Sigmoid colon (tissue), 7 donors: ENCODE data around the gene PGS1. TPM values are rescaled to one million over a fixed set of nuclear protein-coding genes. Genes with fewer than 3 reads are reported as not detected.

Experiments
- DNase-seq: peaks from one replicate; pipeline ENCODE4 v3.0.0-alpha.2; 2019
- H3K27ac ChIP-seq, 4 donors: fragments of 200-600 bp; sonication (generic); one replicate each; pipeline ENCODE4 v1.5.1; 2016 to 2019; ENCODE audit warnings: mild to moderate bottlenecking in 1 of 4
- H3K27me3 ChIP-seq, 3 donors: fragments of 200-600 bp; sonication (generic); one replicate each; pipeline ENCODE4 v1.5.1; 2019; ENCODE audit warnings: mild to moderate bottlenecking in 1 of 3
- H3K36me3 ChIP-seq, 4 donors: fragments of 200-600 bp; sonication (generic); one replicate each; pipeline ENCODE4 v1.5.1; 2016 to 2019
- H3K4me1 ChIP-seq, 4 donors: fragments of 200-600 bp; sonication (generic); one replicate each; pipeline ENCODE4 v1.5.1; 2017 to 2019
- H3K4me3 ChIP-seq, 4 donors: fragments of 200-600 bp; sonication (generic); one replicate each; pipeline ENCODE4 v1.5.1; 2017 to 2019; ENCODE audit warnings: mild to moderate bottlenecking in 2 of 4, moderate library complexity in 1 of 4
- H3K9me3 ChIP-seq, 4 donors: fragments of 200-600 bp in 3 of 4; sonication (generic) in 3 of 4; one replicate each; pipeline versions ENCODE4 v1.5.1 to v1.6.1; 2013 to 2019
- EP300 ChIP-seq, 4 donors: sonication (generic); formaldehyde crosslinking; IDR thresholded peaks; one replicate each; pipeline ENCODE4 v1.6.1; 2017; ENCODE audit warnings: antibody characterized with exemption in 4 of 4
- POLR2A ChIP-seq, 2 donors: fragments of 450-650 bp; IDR thresholded peaks; one replicate each; pipeline ENCODE4 v1.6.1; 2016; ENCODE audit warnings: antibody characterized with exemption in 2 of 2, mild to moderate bottlenecking in 2 of 2, moderate library complexity in 2 of 2
- POLR2AphosphoS5 ChIP-seq, 4 donors: sonication (generic); formaldehyde crosslinking; IDR thresholded peaks; one replicate each; pipeline ENCODE4 v1.6.1; 2017; ENCODE audit warnings: antibody characterized with exemption in 4 of 4
- WGBS, 2 donors: extraction: QIAGEN DNeasy Blood & Tissue Kit; methylation state at CpG; one replicate each; pipeline ENCODE4 v1.1.7; 2013; 5-methylcytosine and 5-hydroxymethylcytosine counted together
- intact Hi-C: fragments of 100-400 bp; cut with DNase I; formaldehyde crosslinking; loops from one replicate; pipeline ENCODE4 v1.15.1; 2023
- polyA plus RNA-seq, 3 donors: library from polyadenylated mRNA; stranded (reverse); fragments of 200-250 nt; gene quantifications; one replicate each; pipeline ENCODE4 v1.2.3, GENCODE V29; 2013
- total RNA-seq, 4 donors: library from RNA; depleted of rRNA; stranded (reverse); fragments of >200 nt; gene quantifications; one replicate each; pipeline ENCODE4 v1.1.0, GENCODE V29; 2016
- TF ChIP-seq, protein P1 (sequence below), 4 experiments: fragments of 450-650 bp in 3 of 4; fragments of 200-600 bp in 1 of 4; IDR thresholded peaks; one replicate each; pipeline ENCODE4 v1.5.1; 2016 to 2019; ENCODE audit warnings: antibody characterized with exemption in 4 of 4, mild to moderate bottlenecking in 3 of 4, moderate library complexity in 2 of 4
- donor health status: healthy with polysubstance abuse.
- donor health status: Bipolar disorder and iron deficiency.
- donor health status: healthy.

The PGS1 gene
- total and polyA plus RNA-seq, 7 donors = 9.9 to 36.9 (median 28.6) TPM

DNA sequence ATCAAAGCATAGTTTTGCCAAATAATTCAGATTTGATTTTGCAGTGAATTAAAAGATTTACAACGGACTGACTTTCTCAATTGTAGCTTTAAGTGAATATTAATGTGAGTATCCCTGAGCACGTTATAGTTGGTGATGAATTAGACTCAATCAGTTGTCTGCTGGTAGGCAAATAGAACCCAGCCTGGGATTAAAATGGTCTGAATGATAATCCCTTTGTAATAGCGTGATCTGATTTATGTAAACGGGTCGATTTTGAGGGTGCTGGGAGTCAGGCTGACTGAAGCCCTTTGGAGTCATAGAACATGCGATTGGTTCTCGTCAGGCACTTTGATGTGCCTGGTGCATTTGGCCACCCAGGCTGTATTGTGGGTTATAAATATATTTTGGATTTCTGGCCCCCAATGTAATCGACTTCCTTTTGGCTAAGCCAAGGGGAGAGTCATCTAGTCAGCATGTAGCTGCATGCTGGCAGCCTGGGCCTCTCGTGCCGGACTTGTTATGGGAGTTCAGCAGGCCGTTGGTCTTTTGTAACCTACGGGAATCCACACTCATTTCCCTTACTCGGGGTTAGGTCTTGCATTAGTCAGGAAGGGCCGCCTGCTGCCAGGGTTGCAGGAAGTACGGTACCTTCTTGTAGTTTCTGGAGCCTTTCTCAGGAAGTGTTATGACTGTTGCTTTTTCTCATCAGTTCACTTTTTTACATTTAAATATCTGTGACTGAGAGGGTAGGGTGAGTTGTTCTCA is 5.4 kb downstream of the PGS1 start:
- H3K4me3 ChIP-seq = no peak overlapping the region
- peak overlapping the region; percentile 52 to 77 (median 70) for H3K27ac ChIP-seq
- TF ChIP-seq EP300 (IDR thresholded peaks at IDR 0.05) (peak in 3 of 4 donors; percentile 51 to 90 (median 72)), POLR2A (IDR thresholded peaks at IDR 0.05) (no peak), POLR2AphosphoS5 (IDR thresholded peaks at IDR 0.05) (peak; percentile 40 to 91 (median 51))
- TF ChIP-seq, protein P1, sequence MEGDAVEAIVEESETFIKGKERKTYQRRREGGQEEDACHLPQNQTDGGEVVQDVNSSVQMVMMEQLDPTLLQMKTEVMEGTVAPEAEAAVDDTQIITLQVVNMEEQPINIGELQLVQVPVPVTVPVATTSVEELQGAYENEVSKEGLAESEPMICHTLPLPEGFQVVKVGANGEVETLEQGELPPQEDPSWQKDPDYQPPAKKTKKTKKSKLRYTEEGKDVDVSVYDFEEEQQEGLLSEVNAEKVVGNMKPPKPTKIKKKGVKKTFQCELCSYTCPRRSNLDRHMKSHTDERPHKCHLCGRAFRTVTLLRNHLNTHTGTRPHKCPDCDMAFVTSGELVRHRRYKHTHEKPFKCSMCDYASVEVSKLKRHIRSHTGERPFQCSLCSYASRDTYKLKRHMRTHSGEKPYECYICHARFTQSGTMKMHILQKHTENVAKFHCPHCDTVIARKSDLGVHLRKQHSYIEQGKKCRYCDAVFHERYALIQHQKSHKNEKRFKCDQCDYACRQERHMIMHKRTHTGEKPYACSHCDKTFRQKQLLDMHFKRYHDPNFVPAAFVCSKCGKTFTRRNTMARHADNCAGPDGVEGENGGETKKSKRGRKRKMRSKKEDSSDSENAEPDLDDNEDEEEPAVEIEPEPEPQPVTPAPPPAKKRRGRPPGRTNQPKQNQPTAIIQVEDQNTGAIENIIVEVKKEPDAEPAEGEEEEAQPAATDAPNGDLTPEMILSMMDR (IDR thresholded peaks at IDR 0.05) = no peak
- no peaks in the 10 kb centered on the region for H3K27me3 ChIP-seq
- peak; percentile 93 for DNase-seq
- intact Hi-C loops = loop anchor here (5.0 kb wide), 1 partner anchor 92 kb away; no protein-coding TSS in a partner anchor
- no peaks in the 10 kb centered on the region for H3K36me3 ChIP-seq
- H3K4me1 ChIP-seq = peaks cover 0 to 72% (median 62%) of the 10 kb centered on the region in 4 donors
- 43 to 72% methylated on average over 15 of the region's 15 CpGs for WGBS, 2 donors
- no peaks in the 10 kb centered on the region for H3K9me3 ChIP-seq

DNA sequence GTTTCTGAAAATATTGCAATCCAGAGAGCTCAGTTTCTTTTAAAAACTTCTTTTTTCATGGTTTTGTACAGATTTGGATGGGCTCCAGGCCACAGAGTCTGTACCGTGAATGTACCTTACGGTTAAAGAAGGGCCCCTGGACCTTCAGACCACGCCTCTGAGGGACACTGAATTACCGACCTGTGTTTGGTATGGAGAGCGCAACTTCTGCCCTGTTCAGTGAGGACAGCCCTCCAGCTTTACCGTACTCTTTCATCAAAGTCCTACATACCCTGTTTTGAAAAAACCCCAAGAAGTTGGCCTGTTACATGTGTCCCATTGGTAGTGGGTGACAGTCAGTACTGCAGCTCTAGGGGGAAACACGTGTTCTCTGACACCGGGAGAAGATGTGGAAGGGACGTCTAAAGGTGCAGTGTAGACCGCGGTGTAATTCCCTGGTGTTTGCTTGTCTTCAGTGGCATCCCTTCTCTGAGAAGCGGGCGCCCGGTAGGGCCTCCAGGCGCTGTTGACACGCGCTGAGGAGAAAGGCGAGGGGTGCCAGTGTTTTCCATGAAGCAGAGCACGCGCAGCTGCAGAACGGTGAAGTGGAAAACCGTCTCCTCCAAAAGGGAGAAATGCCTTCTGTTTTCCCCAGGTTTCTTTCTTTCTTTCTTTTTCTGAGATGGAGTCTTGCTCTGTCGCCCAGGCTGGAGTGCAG is 6.2 kb downstream of the PGS1 start:
- no peaks in the 10 kb centered on the region for H3K27me3 ChIP-seq
- H3K9me3 ChIP-seq = no peaks in the 10 kb centered on the region
- DNase-seq = no peak
- intact Hi-C loops = loop anchor here (5.0 kb wide), 1 partner anchor 92 kb away; no protein-coding TSS in a partner anchor
- peak overlapping the region; percentile 52 to 77 (median 70) for H3K27ac ChIP-seq
- no peak overlapping the region for H3K4me3 ChIP-seq
- WGBS, 2 donors = 79 to 89% methylated on average over 23 of the region's 23 CpGs
- H3K36me3 ChIP-seq = no peaks in the 10 kb centered on the region
- TF ChIP-seq POLR2A (IDR thresholded peaks at IDR 0.05) (no peak), EP300 (IDR thresholded peaks at IDR 0.05) (no peak)
- peaks cover 0 to 72% (median 59%) of the 10 kb centered on the region in 4 donors for H3K4me1 ChIP-seq

DNA sequence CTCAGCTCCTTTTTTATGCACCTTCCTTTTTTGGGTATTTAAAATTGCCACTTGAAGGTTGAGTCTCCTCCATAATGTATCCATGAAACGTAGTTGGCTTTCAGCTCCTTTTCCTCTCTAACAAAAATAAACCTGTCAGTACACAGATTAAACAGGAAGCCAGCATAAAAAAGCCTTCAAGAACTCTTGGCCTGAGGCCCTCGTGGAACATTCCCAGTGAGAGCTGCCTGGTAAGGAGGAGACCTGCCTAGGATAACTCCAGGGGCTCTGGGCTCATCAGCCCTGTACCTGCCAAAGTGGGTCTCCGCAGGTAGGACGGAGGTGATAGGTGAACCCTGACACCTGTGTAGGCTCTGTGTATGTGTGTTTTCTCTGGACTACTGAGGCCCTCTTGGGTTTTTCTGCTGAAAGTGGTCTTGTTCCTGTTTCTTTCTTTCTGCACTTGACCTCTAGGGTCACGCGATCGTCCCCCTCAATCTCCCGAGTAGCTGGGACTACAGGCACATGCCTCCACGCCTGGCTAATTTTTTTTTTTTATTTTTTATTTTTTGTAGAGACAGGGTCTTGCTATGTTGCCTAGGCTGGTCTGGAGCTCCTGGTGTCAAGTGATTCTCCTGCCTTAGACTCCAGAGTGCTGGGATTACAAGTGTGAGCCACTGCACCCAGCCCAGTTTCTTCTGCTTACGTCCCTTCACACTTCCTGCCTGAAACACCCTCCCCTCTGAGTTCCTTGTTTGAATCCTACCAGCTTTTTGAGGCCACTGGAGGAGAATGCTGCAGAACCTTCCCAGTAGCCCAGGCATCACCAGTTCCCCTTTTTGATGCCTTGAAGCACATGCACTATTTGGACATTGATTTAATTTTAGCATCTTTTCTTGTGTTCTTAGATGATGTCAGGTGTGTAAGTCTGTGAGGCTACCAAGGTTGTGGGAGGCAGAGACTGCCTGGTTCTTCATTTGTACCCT is 9.8 kb downstream of the PGS1 start:
- peak overlapping the region; percentile 58 to 77 (median 67) for H3K27ac ChIP-seq
- peaks cover 0 to 68% (median 46%) of the 10 kb centered on the region in 4 donors for H3K4me1 ChIP-seq
- no peaks in the 10 kb centered on the region for H3K27me3 ChIP-seq
- DNase-seq = peak; percentile 87
- no peaks in the 10 kb centered on the region for H3K9me3 ChIP-seq
- peaks cover 0 to 2% (median under 1%) of the 10 kb centered on the region in 4 donors for H3K36me3 ChIP-seq
- 55 to 72% methylated on average over 10 of the region's 10 CpGs for WGBS, 2 donors
- no peak overlapping the region for H3K4me3 ChIP-seq
- TF ChIP-seq POLR2A (IDR thresholded peaks at IDR 0.05) (no peak), POLR2AphosphoS5 (IDR thresholded peaks at IDR 0.05) (peak in 3 of 4 donors; percentile 12 to 45 (median 35))
- intact Hi-C loops = no loop called here

DNA sequence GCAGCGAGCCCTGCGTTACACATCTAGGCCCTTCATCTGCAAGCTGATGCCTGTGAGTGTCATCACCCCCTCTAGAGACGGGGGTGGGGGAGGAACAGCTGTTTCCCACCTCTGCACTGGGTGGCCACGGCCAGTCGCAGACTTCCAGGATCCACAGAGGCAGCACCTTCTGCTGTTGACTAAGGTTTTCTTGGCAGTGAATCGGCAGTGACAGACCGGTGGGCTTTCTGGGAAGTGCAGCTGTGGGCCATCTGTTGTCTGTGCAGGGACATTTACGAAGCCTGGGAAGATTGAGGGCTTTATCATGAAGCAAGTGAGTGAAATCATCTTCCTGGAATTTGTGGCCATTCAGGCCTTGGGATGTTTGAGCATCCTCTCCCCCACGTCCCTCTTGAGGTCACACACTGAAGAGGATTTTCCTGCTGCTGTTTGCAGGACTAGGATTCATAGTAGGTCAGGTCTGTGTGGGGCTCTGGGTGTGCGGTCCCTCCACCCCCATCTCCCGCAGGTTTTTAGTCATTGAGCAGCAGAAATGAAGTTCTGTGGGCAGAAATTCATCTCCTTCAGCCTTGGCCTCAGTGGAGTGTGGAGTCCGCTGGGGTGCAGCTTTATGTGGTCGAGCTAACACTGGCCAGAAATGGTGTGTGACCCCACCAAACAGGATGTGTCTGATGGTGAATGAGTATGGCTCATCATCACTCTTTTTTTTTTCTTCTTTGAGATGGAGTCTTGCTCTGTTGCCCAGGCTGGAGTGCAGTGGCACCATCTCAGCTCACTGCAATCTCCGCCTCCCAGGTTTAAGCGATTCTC is 12.0 kb downstream of the PGS1 start:
- intact Hi-C loops = no loop called here
- peak in 3 of 4 donors; percentile 36 to 60 (median 53) for TF ChIP-seq POLR2AphosphoS5 (IDR thresholded peaks at IDR 0.05)
- no peak for TF ChIP-seq POLR2A (IDR thresholded peaks at IDR 0.05)
- no peak overlapping the region for H3K4me3 ChIP-seq
- H3K36me3 ChIP-seq = peaks cover 0 to 13% (median 9%) of the 10 kb centered on the region in 4 donors
- peak overlapping the region in 2 of 4 donors; percentile 52 to 58 for H3K27ac ChIP-seq
- 77 to 78% methylated on average over 15 of the region's 15 CpGs for WGBS, 2 donors
- H3K27me3 ChIP-seq = no peaks in the 10 kb centered on the region
- H3K4me1 ChIP-seq = peaks cover 0 to 55% (median 44%) of the 10 kb centered on the region in 4 donors
- DNase-seq = peak; percentile 83
- no peaks in the 10 kb centered on the region for H3K9me3 ChIP-seq

DNA sequence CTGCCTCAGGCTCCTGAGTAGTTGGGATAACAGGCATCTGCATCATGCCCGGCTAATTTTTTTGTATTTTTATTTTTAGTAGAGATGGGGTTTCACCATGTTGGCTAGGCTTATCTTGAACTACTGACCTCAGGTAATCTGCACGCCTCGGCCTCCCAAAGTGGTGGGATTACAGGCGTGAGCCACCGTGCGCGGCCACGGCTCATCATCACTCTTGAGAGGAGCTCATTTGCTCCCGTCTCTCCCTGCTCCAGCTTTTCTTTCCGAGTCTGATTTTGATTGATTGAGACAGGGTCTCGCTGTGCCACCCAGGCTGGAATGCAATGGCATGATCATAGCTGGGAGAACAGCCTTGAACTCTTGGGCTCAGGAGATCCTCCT is 12.6 kb downstream of the PGS1 start:
- TF ChIP-seq, protein P1 (IDR thresholded peaks at IDR 0.05) = no peak
- no peak for TF ChIP-seq EP300 (IDR thresholded peaks at IDR 0.05)
- TF ChIP-seq POLR2AphosphoS5 (IDR thresholded peaks at IDR 0.05) = no peak
- TF ChIP-seq POLR2A (IDR thresholded peaks at IDR 0.05) = no peak
- Histone ChIP-seq H3K27ac (no peak overlapping the region), H3K36me3 (peaks cover 0 to 13% (median 11%) of the 10 kb centered on the region in 4 donors), H3K9me3 (no peaks in the 10 kb centered on the region), H3K27me3 (no peaks in the 10 kb centered on the region), H3K4me3 (no peak overlapping the region), H3K4me1 (peaks cover 0 to 49% (median 38%) of the 10 kb centered on the region in 4 donors)
- intact Hi-C loops = no loop called here
- DNase-seq = no peak
- WGBS, 2 donors = 96 to 97% methylated on average over 11 of the region's 11 CpGs
